AG04450 (cell line): ENCODE results near the gene MTG2. TPM values are rescaled to one million over a fixed set of nuclear protein-coding genes. Genes with fewer than 3 reads are reported as not detected.

Experiments
- CTCF ChIA-PET: fragments of 300-600, 350-600 bp; formaldehyde crosslinking; extraction: SDS; loops from one replicate; lab custom pipeline; 2022; ENCODE audit warnings: antibody characterized with exemption, inconsistent platforms; lab: Charles Lee
- POLR2A ChIA-PET: fragments of 350-600 bp; formaldehyde crosslinking; extraction: SDS; loops from one replicate; lab custom pipeline; 2021; ENCODE audit warnings: antibody characterized with exemption, inconsistent platforms; lab: Yijun Ruan, JAX
- DNase-seq: peaks from one replicate; pipeline ENCODE4 v3.0.0-alpha.2; 2011; ENCODE audit warnings: low read depth, low spot score
- H3K27ac ChIP-seq: one replicate; pipeline ENCODE4 v1.5.1; 2012; ENCODE audit warnings: low read depth, low read length, control low read depth
- H3K27me3 ChIP-seq: one replicate; pipeline ENCODE4 v1.6.0; 2012; ENCODE audit warnings: low read length; ENCODE audit not compliant: control insufficient read depth, insufficient read depth
- H3K4me3 ChIP-seq: 2 replicates; pipeline ENCODE4 v1.5.1; 2011; ENCODE audit warnings: mild to moderate bottlenecking, low read depth, low read length, control low read depth
- H3K9me3 ChIP-seq: 2 replicates; pipeline ENCODE4 v1.5.1; 2012; ENCODE audit warnings: low read length; ENCODE audit not compliant: control insufficient read depth, insufficient read depth
- CTCF ChIP-seq: IDR thresholded peaks from 2 replicates; pipeline ENCODE4 v1.5.1; 2011; ENCODE audit warnings: low read depth, low read length, control low read depth, inconsistent platforms
- polyA plus RNA-seq: library from polyadenylated mRNA; depleted of rRNA; stranded (reverse); fragments of >200 nt; gene quantifications from 2 replicates; pipeline ENCODE4 v1.2.3, GENCODE V29; 2011

MTG2 gene
- polyA plus RNA-seq, 1 experiment: 15.6 TPM

- Histone ChIP-seq H3K27ac (no peak overlapping the region), H3K9me3 (no peaks in the 10 kb centered on the region), H3K4me3 (no peak overlapping the region), H3K27me3 (no peaks in the 10 kb centered on the region)
- TF ChIP-seq CTCF: no peak
- CTCF ChIA-PET: interaction anchor here (0.6 to 5.4 kb wide), 4 partner anchors 27 to 127 kb away, joined by 3 to 55 read pairs (median 9); no protein-coding TSS in a partner anchor
- DNase-seq: no peak
- POLR2A ChIA-PET: interaction anchor here (0.5 to 0.7 kb wide), 2 partner anchors 12 to 16 kb away, joined by 3 to 5 read pairs; partner anchors contain the start of gene LSM14B
Measured at GRCh38 chr20:62138204-62138543, 44.7 kb upstream of the MTG2 start.

- no peak overlapping the region for H3K27ac ChIP-seq
- POLR2A ChIA-PET: interaction anchor here (0.5 kb wide), 1 partner anchor 17 kb away, joined by 3 read pairs; the partner anchor contains the start of gene LSM14B
- no peaks in the 10 kb centered on the region for H3K27me3 ChIP-seq
- H3K9me3 ChIP-seq: no peaks in the 10 kb centered on the region
- CTCF ChIA-PET: interaction anchor here (0.7 to 5.4 kb wide), 2 partner anchors 26 to 128 kb away, joined by 15 to 55 read pairs; no protein-coding TSS in a partner anchor
- H3K4me3 ChIP-seq: no peak overlapping the region
- no peak for DNase-seq
- no peak for TF ChIP-seq CTCF
Measured at GRCh38 chr20:62138912-62139311, 43.9 kb upstream of the MTG2 start.

GRCh38 chr20:62139636-62140035, 43.2 kb upstream of the MTG2 start:
- no peak overlapping the region for H3K27ac ChIP-seq

GRCh38 chr20:62141043-62141396, 41.8 kb upstream of the MTG2 start:
- Histone ChIP-seq H3K27ac (no peak overlapping the region), H3K9me3 (no peaks in the 10 kb centered on the region), H3K27me3 (no peaks in the 10 kb centered on the region), H3K4me3 (peak overlapping the region; percentile 69)
- DNase-seq: no peak
- TF ChIP-seq CTCF: no peak
- ChIA-PET CTCF (interaction anchor here (1.8 kb wide), 1 partner anchor 130 kb away, joined by 18 read pairs; no protein-coding TSS in a partner anchor), POLR2A (no interaction called here)

More at GRCh38 chr20:62139636-62140035, 43.2 kb upstream of the MTG2 start:
- H3K9me3 ChIP-seq: no peaks in the 10 kb centered on the region
- TF ChIP-seq CTCF: no peak
- H3K4me3 ChIP-seq: no peak overlapping the region
- ChIA-PET CTCF (interaction anchor here (5.4 kb wide), 1 partner anchor 129 kb away, joined by 55 read pairs; no protein-coding TSS in a partner anchor), POLR2A (no interaction called here)
- no peak for DNase-seq
- H3K27me3 ChIP-seq: no peaks in the 10 kb centered on the region

GRCh38 chr20:62141397-62142251, 41.2 kb upstream of the MTG2 start:
- Histone ChIP-seq H3K9me3 (no peaks in the 10 kb centered on the region), H3K27me3 (no peaks in the 10 kb centered on the region), H3K4me3 (peak overlapping the region; percentile 69), H3K27ac (no peak overlapping the region)
- POLR2A ChIA-PET: interaction anchor here (1.4 to 1.9 kb wide), 2 partner anchors 20 to 131 kb away, joined by 4 to 8 read pairs; partner anchors contain the start of gene LSM14B
- TF ChIP-seq CTCF: peak; percentile 50
- CTCF ChIA-PET: interaction anchor here (1.8 kb wide), 1 partner anchor 131 kb away, joined by 18 read pairs; no protein-coding TSS in a partner anchor
- DNase-seq: no peak
